IPS-18a (cell line): ENCODE measurements around the gene PLEKHF1.

Experiments
- H3K27ac ChIP-seq: one replicate; pipeline ENCODE4 v1.5.1; 2013; ENCODE audit warnings: low read length
- H3K27me3 ChIP-seq: one replicate; pipeline ENCODE4 v1.6.1; 2013; ENCODE audit warnings: mild to moderate bottlenecking, low read length; ENCODE audit not compliant: control insufficient read depth, insufficient read depth
- H3K36me3 ChIP-seq: one replicate; pipeline ENCODE4 v1.6.1; 2013; ENCODE audit warnings: low read depth, low read length; ENCODE audit not compliant: control insufficient read depth
- H3K4me1 ChIP-seq: one replicate; pipeline ENCODE4 v1.6.1; 2013; ENCODE audit warnings: low read depth, low read length; ENCODE audit not compliant: control insufficient read depth
- H3K4me3 ChIP-seq: one replicate; pipeline ENCODE4 v1.5.1; 2013; ENCODE audit warnings: low read length
- H3K9ac ChIP-seq: one replicate; pipeline ENCODE4 v1.6.1; 2013; ENCODE audit warnings: mild to moderate bottlenecking, low read length, moderate library complexity
- H3K9me3 ChIP-seq: one replicate; pipeline ENCODE4 v1.6.1; 2013; ENCODE audit warnings: low read depth, low read length; ENCODE audit not compliant: control insufficient read depth

Gene PLEKHF1

DNA sequence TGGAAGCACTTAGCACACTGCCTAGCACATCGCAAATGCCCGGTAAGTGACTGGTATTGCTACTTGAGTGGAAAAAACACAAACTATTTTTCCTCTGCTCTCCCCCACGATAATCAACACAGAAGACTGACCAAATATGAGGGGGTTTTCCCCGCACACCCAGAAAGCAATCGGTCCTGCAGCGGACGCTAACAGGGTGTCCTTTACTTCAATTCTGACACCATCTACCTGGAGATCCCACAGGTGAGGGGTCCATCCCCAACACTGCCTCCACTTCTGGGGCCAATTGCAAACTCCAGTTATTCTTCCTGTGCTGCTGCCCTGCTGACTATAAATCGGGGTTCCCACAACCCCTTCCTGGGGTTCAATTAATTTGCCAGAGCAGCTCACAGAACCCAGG is 26.2 kb upstream of the PLEKHF1 start:
- Histone ChIP-seq H3K27ac (no peak overlapping the region), H3K36me3 (no peaks in the 10 kb centered on the region), H3K4me3 (no peak overlapping the region), H3K9me3 (no peaks in the 10 kb centered on the region), H3K27me3 (no peaks in the 10 kb centered on the region), H3K4me1 (no peaks in the 10 kb centered on the region), H3K9ac (no peak overlapping the region)

GRCh38 chr19:29640231-29640630 is 25.0 kb upstream of the PLEKHF1 start:
- no peaks in the 10 kb centered on the region for H3K27me3 ChIP-seq
- H3K9me3 ChIP-seq = no peaks in the 10 kb centered on the region
- H3K4me3 ChIP-seq = no peak overlapping the region
- no peaks in the 10 kb centered on the region for H3K36me3 ChIP-seq
- H3K4me1 ChIP-seq = peaks cover 3% of the 10 kb centered on the region
- no peak overlapping the region for H3K27ac ChIP-seq
- no peak overlapping the region for H3K9ac ChIP-seq

DNA sequence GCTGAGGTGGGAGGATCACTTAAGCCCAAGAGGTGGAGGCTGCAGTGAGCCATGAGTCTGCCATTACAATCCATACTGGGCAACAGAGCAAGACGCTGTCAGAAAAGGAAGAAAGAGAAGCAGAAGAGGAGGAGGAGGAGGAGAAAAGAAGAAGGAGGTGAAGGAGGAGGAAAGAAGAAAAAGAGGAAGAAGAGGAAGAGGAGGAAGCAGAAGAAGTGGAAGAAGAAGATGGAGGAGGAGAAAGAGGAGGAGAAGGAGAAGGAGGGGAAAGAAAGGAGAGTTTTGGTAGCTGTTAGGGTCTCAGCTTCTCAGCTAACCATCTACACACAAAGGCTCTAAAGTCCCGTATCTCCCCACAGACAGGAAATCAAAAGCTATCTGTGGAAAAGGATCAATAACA is 23.7 kb upstream of the PLEKHF1 start:
- no peak overlapping the region for H3K9ac ChIP-seq
- H3K36me3 ChIP-seq = no peaks in the 10 kb centered on the region
- H3K27ac ChIP-seq = no peak overlapping the region
- no peaks in the 10 kb centered on the region for H3K27me3 ChIP-seq
- no peak overlapping the region for H3K4me3 ChIP-seq
- H3K4me1 ChIP-seq = peaks cover 11% of the 10 kb centered on the region
- no peaks in the 10 kb centered on the region for H3K9me3 ChIP-seq

DNA sequence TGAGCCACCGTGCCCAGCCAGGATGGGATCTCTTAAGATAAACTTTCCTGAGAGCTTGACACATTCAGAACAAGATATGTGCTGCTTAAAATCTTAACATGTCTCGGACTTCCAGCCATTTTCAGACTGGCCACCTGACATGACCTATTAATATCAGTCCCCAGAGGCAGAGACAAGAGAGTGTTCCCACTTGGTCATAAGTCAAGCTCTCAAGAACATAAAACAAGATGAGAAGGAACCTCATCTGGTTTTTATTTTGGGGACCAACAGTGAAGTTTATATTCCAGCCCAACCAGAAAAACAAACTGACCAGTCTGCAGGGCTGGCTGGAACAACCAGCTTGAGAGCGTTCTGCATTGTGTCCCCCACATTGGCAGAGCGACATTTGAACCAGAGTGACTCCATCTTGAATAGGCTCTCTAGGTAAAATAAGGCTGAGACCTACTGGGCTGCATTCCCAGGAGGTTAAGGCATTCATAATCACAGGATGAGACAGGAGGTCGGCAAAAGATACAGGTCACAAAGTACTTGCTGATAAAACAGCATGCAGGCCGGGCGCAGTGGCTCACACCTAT is 21.8 kb upstream of the PLEKHF1 start:
- Histone ChIP-seq H3K4me3 (no peak overlapping the region), H3K36me3 (no peaks in the 10 kb centered on the region), H3K27me3 (no peaks in the 10 kb centered on the region), H3K9ac (no peak overlapping the region), H3K4me1 (peaks cover 11% of the 10 kb centered on the region), H3K27ac (no peak overlapping the region), H3K9me3 (no peaks in the 10 kb centered on the region)

- H3K27me3 ChIP-seq = no peaks in the 10 kb centered on the region
- H3K9ac ChIP-seq = no peak overlapping the region
- H3K36me3 ChIP-seq = no peaks in the 10 kb centered on the region
- H3K27ac ChIP-seq = no peak overlapping the region
- H3K9me3 ChIP-seq = no peaks in the 10 kb centered on the region
- peaks cover 11% of the 10 kb centered on the region for H3K4me1 ChIP-seq
- H3K4me3 ChIP-seq = no peak overlapping the region
These were observed 21.1 kb upstream of the PLEKHF1 start for GRCh38 chr19:29644210-29644609.

GRCh38 chr19:29645491-29645867 is 19.8 kb upstream of the PLEKHF1 start:
- Histone ChIP-seq H3K4me1 (peaks cover 11% of the 10 kb centered on the region), H3K4me3 (peak overlapping the region; percentile 10), H3K27me3 (no peaks in the 10 kb centered on the region), H3K36me3 (no peaks in the 10 kb centered on the region), H3K9ac (no peak overlapping the region), H3K9me3 (no peaks in the 10 kb centered on the region), H3K27ac (no peak overlapping the region)

GRCh38 chr19:29645911-29646310 is 19.4 kb upstream of the PLEKHF1 start:
- Histone ChIP-seq H3K4me3 (peak overlapping the region; percentile 10), H3K9me3 (no peaks in the 10 kb centered on the region), H3K27me3 (no peaks in the 10 kb centered on the region), H3K27ac (no peak overlapping the region), H3K9ac (no peak overlapping the region), H3K36me3 (no peaks in the 10 kb centered on the region), H3K4me1 (peaks cover 11% of the 10 kb centered on the region)

- H3K9ac ChIP-seq = no peak overlapping the region
- H3K27me3 ChIP-seq = no peaks in the 10 kb centered on the region
- peaks cover 2% of the 10 kb centered on the region for H3K4me1 ChIP-seq
- H3K27ac ChIP-seq = no peak overlapping the region
- H3K4me3 ChIP-seq = no peak overlapping the region
- no peaks in the 10 kb centered on the region for H3K36me3 ChIP-seq
- no peaks in the 10 kb centered on the region for H3K9me3 ChIP-seq
These were observed 14.4 kb upstream of the PLEKHF1 start for GRCh38 chr19:29650772-29651387.

DNA sequence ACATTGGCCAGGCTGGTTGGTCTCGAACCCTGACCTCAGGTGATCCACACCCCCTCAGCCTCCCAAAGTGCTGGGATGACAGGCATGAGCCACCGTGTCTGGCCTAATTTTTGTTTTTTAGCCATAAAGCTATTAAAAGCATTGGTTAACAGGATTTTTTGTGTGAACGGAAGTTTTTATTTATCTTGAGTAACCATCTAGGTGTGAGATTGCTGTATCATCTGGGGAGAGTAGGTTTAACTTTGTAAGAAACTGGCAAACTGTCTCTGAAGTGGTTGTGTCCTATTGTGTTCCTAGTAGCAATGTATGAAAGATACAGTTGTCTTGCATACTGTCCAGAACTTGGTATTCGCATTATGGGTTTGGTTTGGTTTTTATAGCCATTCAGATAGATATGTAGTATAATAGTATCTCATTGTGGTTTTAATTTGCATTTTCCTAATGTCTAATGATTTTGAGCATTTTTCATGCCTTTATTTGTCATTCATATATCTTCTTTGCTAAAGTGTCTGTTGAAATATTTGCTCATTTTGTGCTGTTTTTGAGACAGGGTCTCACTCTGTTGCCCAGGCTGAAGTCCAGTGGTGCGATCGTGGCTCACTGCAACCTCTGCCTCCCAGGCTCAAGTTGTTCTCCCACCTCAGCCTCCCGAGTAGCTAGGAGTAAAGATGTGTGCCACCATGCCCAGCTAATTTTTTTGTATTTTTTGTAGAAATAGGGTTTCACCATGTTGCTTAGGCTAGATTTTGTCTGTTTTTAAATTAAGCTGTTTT is 13.5 kb upstream of the PLEKHF1 start:
- no peaks in the 10 kb centered on the region for H3K36me3 ChIP-seq
- no peak overlapping the region for H3K4me3 ChIP-seq
- H3K9ac ChIP-seq = no peak overlapping the region
- no peaks in the 10 kb centered on the region for H3K9me3 ChIP-seq
- no peaks in the 10 kb centered on the region for H3K27me3 ChIP-seq
- no peak overlapping the region for H3K27ac ChIP-seq
- H3K4me1 ChIP-seq = no peaks in the 10 kb centered on the region

DNA sequence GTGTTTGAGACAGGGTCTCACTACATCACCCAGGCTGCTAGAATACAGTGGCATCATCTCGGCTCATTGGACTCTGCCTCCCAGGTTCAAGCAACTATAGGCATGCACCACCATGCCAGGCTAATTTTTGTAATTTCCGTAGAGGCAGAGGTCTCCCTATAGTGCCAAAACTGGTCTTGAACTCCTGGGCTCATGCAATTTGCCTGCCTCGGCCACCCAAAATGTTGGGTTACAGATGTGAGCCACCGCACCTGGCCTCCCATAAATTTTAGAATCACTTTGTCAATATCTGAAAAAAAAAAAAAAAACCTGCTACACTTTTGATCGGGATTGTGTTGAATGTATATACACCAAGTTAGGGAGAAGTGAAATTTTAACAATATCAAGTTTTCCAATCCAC is 11.9 kb upstream of the PLEKHF1 start:
- H3K9me3 ChIP-seq = no peaks in the 10 kb centered on the region
- no peaks in the 10 kb centered on the region for H3K4me1 ChIP-seq
- H3K4me3 ChIP-seq = no peak overlapping the region
- no peak overlapping the region for H3K9ac ChIP-seq
- H3K36me3 ChIP-seq = no peaks in the 10 kb centered on the region
- no peaks in the 10 kb centered on the region for H3K27me3 ChIP-seq
- H3K27ac ChIP-seq = no peak overlapping the region

DNA sequence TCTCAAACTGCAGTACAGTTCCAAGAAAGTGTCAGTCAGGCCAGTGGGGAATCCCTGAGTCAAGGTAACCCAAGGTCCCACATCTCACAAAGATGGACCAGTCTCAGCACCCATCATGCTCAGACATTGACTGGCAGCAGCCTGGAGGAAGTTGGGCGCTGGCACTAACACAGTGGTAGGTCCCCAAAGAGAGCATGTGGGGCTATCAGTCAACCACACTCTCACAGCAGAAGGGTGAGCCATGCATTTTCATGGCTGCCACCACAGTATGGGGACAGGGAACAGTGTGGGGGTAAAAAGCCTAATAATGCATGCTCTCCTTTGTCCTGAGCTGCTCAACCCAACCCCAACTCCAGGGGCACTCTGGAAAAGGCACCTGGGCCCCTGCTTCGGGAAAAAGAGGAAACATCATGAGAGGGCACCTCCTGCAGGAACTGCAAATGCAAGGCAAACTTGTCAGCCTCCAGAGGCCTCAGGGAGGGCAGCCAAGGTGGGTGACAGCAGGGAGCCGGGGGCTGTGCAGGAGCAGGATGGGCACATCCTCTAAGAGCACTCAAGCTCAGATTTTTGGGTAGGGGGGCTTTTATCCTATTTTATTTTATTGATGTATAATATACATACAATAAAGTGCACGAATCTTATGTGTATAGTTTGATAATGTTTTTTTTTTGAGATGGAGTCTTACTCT is 9.5 kb upstream of the PLEKHF1 start:
- Histone ChIP-seq H3K9ac (no peak overlapping the region), H3K27ac (no peak overlapping the region)

More for the DNA sequence above, 9.5 kb upstream of the PLEKHF1 start:
- no peaks in the 10 kb centered on the region for H3K4me1 ChIP-seq
- no peaks in the 10 kb centered on the region for H3K36me3 ChIP-seq
- no peaks in the 10 kb centered on the region for H3K9me3 ChIP-seq
- H3K27me3 ChIP-seq = no peaks in the 10 kb centered on the region
- no peak overlapping the region for H3K4me3 ChIP-seq
